Neural cell (in vitro differentiated cells): Measurements from ENCODE around the gene HOMER2.

Source experiments
- CTCF ChIP-seq: fragments of 450-650 bp; IDR thresholded peaks from 2 replicates; pipeline ENCODE4 v1.5.1; 2014; ENCODE audit warnings: antibody characterized with exemption, mild to moderate bottlenecking, moderate library complexity; ENCODE audit not compliant: poor library complexity, severe bottlenecking
- EZH2 ChIP-seq: fragments of 200-600, 300-800 bp; shearing (Covaris generic), sonication (generic); IDR thresholded peaks from 2 replicates; pipeline ENCODE4 v1.6.1; 2014; ENCODE audit warnings: antibody characterized with exemption, low read length, borderline replicate concordance, mild to moderate bottlenecking; ENCODE audit not compliant: insufficient read depth, poor library complexity, severe bottlenecking
- POLR2AphosphoS5 ChIP-seq: IDR thresholded peaks from 2 replicates; pipeline ENCODE4 v1.6.1; 2012
- SMC3 ChIP-seq: fragments of 450-650 bp; conservative IDR thresholded peaks from 2 replicates; pipeline ENCODE4 v1.6.1; 2014; ENCODE audit warnings: antibody characterized with exemption, mild to moderate bottlenecking, moderate library complexity; ENCODE audit not compliant: poor library complexity
- TAF1 ChIP-seq: IDR thresholded peaks from 2 replicates; pipeline ENCODE4 v1.6.1; 2012; ENCODE audit warnings: low read depth
- TF ChIP-seq, protein P1 (sequence below): IDR thresholded peaks from 2 replicates; pipeline ENCODE4 v1.6.1; 2012; ENCODE audit warnings: borderline replicate concordance

DNA sequence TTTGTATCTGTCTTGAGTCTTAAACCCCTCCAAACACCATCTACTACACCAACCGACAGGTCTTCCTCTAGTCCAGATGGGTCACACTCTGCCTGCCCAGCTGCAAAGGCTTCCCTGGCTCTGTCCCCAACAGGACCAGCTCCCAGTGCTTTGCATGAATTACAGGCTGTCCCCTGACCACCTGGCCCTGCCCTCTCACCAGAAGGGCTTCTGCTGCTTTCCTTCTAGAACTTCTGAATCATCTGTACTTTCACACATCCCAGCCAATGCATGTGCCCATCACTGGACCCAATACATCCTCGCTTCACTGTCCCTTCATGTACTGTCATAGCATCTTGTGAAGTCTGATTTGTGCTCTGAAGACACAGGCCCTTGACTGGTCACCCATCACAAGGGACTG lies 53.6 kb downstream of the HOMER2 start:
- TF ChIP-seq CTCF: no peak
- no peak for TF ChIP-seq TAF1
- TF ChIP-seq, protein P1, sequence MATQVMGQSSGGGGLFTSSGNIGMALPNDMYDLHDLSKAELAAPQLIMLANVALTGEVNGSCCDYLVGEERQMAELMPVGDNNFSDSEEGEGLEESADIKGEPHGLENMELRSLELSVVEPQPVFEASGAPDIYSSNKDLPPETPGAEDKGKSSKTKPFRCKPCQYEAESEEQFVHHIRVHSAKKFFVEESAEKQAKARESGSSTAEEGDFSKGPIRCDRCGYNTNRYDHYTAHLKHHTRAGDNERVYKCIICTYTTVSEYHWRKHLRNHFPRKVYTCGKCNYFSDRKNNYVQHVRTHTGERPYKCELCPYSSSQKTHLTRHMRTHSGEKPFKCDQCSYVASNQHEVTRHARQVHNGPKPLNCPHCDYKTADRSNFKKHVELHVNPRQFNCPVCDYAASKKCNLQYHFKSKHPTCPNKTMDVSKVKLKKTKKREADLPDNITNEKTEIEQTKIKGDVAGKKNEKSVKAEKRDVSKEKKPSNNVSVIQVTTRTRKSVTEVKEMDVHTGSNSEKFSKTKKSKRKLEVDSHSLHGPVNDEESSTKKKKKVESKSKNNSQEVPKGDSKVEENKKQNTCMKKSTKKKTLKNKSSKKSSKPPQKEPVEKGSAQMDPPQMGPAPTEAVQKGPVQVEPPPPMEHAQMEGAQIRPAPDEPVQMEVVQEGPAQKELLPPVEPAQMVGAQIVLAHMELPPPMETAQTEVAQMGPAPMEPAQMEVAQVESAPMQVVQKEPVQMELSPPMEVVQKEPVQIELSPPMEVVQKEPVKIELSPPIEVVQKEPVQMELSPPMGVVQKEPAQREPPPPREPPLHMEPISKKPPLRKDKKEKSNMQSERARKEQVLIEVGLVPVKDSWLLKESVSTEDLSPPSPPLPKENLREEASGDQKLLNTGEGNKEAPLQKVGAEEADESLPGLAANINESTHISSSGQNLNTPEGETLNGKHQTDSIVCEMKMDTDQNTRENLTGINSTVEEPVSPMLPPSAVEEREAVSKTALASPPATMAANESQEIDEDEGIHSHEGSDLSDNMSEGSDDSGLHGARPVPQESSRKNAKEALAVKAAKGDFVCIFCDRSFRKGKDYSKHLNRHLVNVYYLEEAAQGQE: no peak
- TF ChIP-seq SMC3: no peak
- TF ChIP-seq EZH2: no peak
- no peak for TF ChIP-seq POLR2AphosphoS5
